H54 (cell line): ENCODE measurements around the gene KRT85.

ENCODE experiments used
- DNase-seq: peaks from one replicate; pipeline ENCODE4 v3.0.0; 2011; ENCODE audit warnings: low spot score, mixed read lengths; ENCODE audit not compliant: insufficient read length
- FAIRE-seq: peaks from 3 replicates; lab custom pipeline; 2011; peaks lifted over from hg19 to GRCh38; lab: Jason Lieb, UNC
- POLR2A ChIP-seq: IDR thresholded peaks from 2 replicates; pipeline ENCODE4 v1.6.1; 2011; ENCODE audit warnings: low read depth, mild to moderate bottlenecking, low read length

KRT85 gene

GRCh38 chr12:52344111-52344510, 23.2 kb downstream of the KRT85 start:
- DNase-seq = no peak
- no peak for FAIRE-seq
- TF ChIP-seq POLR2A = no peak

GRCh38 chr12:52343550-52343949, 23.7 kb downstream of the KRT85 start:
- DNase-seq = no peak
- TF ChIP-seq POLR2A = no peak
- no peak for FAIRE-seq

DNA sequence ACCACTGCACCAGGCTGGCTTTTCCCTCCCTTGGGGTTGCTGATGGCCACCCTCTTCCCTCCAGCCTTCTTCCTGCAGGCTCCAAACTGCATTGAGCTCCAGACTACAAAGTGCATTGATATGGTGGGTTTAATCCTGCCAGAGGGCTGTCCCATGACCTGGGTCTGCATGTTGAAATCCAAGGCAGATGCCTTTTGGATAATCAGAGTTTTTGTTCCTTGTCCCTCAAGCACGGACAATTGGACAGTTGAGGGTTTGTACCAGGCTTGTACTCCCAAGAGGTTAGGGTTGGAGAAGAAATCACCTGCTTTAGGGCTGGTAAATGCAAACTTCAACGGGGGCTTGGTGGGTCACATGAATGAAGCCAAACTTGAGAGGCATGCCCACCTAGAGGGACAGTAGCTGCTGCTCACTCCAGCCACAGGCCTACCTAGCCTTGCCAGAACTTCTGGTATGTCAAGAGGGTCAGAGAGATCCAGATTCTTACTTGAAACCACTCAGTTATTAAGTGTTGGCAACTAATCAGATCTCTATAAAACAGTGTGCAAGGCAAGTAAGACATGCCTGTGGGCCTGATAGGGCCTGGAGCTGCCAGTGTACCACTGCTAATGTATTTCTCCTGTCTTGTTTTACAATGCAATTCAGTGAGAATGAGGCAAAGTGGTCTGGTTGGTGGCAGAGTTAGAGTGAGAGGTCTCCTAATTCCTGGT, 24.3 kb downstream of the KRT85 start:
- no peak for DNase-seq
- no peak for FAIRE-seq

DNA sequence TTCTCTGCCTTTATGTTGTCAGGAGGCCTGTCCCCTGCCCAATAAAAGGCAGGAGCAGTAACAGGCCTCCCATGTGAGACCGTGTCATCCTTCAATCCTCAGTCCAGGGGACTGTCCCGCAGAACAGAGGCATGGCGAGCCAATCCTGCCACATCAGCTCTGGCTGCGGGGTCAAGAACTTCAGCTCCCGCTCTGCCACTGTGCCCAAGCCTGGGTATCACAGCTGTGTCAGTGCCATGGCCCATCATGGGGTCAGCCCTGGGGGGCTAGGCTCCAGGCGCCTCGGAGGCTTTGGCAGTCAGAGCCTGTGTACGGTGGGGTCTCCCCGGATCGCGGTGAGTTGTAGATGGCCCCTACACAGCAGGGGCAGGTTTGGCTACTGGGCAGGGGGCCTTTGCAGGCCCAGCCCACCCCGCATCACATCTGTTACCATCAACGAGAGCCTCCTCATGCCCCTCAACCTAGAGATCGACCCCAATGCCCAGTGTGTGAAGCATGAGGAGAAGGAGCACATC, 26.2 kb downstream of the KRT85 start:
- no peak for DNase-seq
- no peak for FAIRE-seq
- no peak for TF ChIP-seq POLR2A

More for the DNA sequence above, 24.3 kb downstream of the KRT85 start:
- TF ChIP-seq POLR2A = no peak

- DNase-seq (no peak), FAIRE-seq (no peak)
- TF ChIP-seq POLR2A = no peak
Measured at GRCh38 chr12:52338241-52338960, 28.9 kb downstream of the KRT85 start.

DNA sequence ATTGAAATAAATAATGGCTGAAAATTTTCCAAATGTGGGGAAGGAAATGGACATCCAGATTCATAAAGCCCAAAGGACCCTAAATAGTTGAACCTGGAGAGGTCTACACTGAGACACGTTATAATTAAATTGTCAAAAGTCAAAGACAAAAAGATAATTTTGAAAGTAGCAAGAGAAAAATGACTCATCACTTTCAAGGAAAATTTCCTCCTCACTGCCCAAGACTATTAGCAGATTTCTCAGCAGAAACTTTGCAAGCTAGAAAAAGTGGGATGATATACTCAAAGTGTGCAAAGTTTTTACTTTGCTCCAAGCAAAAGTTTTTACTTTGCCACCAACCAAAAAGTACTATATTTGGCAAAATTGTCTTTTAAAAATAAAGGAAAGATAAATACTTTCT, 30.2 kb downstream of the KRT85 start:
- no peak for DNase-seq
- no peak for TF ChIP-seq POLR2A
- no peak for FAIRE-seq

DNA sequence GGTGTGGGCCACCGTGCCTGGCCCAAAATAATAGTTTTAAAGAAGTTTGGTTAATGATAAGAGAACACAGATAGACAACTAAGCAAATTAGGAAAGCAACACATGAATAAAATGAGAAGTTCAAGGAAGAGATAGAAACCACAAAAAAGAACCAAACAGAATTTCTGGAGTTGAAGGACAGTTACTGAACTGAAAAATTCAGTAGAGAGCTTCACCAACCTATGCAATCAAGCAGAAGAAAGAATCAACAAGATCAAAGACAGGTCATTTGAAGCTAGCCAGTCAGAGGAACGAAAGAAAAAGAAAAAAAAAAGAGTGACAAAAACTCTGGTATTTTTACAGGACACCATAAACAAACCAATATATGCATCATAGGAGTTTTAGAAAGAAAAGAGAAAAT, 30.6 kb downstream of the KRT85 start:
- no peak for TF ChIP-seq POLR2A
- DNase-seq (no peak), FAIRE-seq (no peak)

DNA sequence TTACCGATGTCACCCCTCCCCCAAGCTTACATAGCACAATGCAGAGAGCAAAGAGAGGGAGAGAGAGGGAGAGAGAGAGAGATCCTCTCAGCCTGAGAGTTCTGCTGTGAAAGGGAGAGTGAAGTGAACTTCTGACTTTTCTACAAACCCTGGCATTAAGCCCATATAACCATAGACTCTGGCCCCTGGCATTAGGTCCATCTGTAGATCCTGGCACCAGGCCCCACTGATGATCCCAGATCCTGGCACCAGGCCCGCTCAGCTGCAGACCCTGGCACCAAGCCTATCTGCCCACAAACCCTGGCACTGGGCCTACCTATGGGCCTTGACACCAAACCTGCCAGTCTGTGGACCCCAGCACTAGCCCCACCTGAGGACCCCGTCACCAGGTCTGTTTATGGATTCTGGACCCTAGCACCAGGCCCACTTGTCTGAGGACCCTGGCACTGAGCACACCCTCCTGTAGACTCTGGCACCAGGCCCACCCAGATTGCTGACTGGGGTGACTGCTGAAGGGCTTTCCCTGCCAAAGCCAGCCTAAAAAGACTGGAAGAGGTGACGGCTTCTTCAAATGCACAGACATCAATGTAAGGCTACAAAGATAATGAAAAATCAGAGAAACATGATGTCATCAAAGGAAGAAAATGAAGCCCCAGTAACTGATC, 31.6 kb downstream of the KRT85 start:
- TF ChIP-seq POLR2A = no peak
- FAIRE-seq = no peak
- no peak for DNase-seq

DNA sequence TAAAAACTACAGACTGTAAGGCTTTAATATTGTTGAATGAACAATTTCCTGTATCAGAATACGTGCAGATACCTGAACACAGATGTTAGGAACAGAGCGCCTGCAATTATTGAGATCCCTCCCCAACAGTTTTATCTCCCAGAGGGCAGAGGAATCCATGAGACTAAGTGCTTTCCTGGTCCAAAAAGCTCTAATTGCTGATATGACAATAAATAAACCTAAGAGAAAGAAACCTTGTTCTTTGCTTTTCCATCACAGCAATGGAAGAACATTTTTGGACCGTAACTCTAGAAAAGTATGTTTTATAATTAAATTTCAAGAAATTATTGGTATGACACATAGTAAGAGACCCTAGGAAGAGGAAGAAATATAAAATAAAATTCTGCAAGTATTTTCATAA, 33.1 kb downstream of the KRT85 start:
- DNase-seq (no peak), FAIRE-seq (no peak)
- TF ChIP-seq POLR2A = no peak

DNA sequence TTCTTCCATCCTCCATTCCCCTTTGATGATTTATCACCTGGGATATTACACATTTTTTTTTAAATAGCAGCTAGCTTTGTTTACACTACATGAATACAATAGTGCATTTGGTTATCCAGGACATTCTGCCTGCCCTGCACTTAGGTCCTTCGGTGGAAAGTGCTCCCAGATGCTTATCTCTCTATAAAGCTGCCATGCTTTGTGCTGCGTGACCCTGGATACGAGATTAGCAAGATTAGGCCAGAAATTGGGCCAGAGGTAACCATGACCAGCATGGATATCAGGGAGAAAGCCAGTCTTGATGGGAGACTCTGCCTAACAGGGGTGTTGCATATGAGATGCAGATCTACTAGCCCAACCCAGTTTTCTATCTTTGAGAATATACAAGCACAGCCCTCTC, 34.0 kb downstream of the KRT85 start:
- TF ChIP-seq POLR2A = no peak
- FAIRE-seq (no peak), DNase-seq (no peak)

- DNase-seq (no peak), FAIRE-seq (no peak)
- TF ChIP-seq POLR2A = no peak
Measured at GRCh38 chr12:52332381-52332780, 34.9 kb downstream of the KRT85 start.

GRCh38 chr12:52331833-52332232, 35.4 kb downstream of the KRT85 start:
- no peak for TF ChIP-seq POLR2A
- DNase-seq (no peak), FAIRE-seq (no peak)

DNA sequence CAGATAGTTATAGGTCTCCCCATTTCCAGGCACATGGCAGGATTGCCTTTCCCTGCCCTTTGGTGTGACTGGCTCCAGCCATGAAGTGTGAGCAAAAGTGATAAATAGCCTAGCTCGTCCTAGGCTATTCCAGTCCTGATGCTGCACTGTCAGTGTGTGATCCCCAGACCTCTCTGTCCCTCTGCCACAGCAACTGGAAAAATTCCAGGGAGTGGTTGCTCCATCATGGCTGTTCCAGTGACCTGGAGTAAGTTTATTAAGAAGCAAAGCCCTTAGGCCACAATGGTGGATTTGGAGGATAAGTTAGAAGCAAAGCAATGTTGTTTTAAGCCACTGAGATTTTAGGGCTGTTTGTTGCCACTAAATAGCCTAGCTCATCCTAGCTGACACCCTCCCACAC, 36.2 kb downstream of the KRT85 start:
- no peak for DNase-seq
- TF ChIP-seq POLR2A = no peak
- no peak for FAIRE-seq

GRCh38 chr12:52327830-52328500, 39.3 kb downstream of the KRT85 start:
- TF ChIP-seq POLR2A = no peak
- no peak for DNase-seq
- no peak for FAIRE-seq
